K562 (cell line): ENCODE measurements around the gene UFC1. TPM values are rescaled to one million over a fixed set of nuclear protein-coding genes. Genes with fewer than 3 reads are reported as not detected.

Experiments used
- CCAR2 ChIP-seq: fragments of 200-400 bp; formaldehyde crosslinking; IDR thresholded peaks from 2 replicates; pipeline ENCODE4 v1.6.1; 2017; ENCODE audit warnings: mild to moderate bottlenecking, low read depth, low read length
- CCNT2 ChIP-seq: IDR thresholded peaks from 2 replicates; pipeline ENCODE4 v1.6.1; 2011; ENCODE audit warnings: borderline replicate concordance, low read depth, mild to moderate bottlenecking, moderate library complexity, mixed read lengths, low read length; ENCODE audit not compliant: insufficient read length; ENCODE audit errors: extremely low read depth
- GABPB2 ChIP-seq: fragments of 250-450 bp; sonication (Bioruptor Pico); conservative IDR thresholded peaks from 2 replicates; pipeline ENCODE4 v1.5.1; 2021; ENCODE audit warnings: mild to moderate bottlenecking
- GTF2A2 ChIP-seq: IDR thresholded peaks from 2 replicates; pipeline ENCODE4 v1.6.1; 2016; ENCODE audit warnings: mild to moderate bottlenecking, missing genetic modification characterization, missing compliant biosample characterization
- MYC ChIP-seq, 2 experiments: fragments of 250-450 bp in 1 of 2; sonication (Bioruptor Pico) in 1 of 2; IDR thresholded peaks; 2 replicates each; pipeline versions ENCODE4 v1.5.1 to v1.6.1; 2012 to 2021; ENCODE audit warnings: low read depth in 2 of 2, borderline replicate concordance in 1 of 2, improper control_type of control experiment in 1 of 2, low read length in 1 of 2, mild to moderate bottlenecking in 1 of 2, moderate library complexity in 1 of 2
- NCOR1 ChIP-seq: fragments of 450-650 bp; IDR thresholded peaks from 2 replicates; pipeline ENCODE4 v1.6.1; 2016; ENCODE audit warnings: mild to moderate bottlenecking, moderate library complexity
- NFATC3 ChIP-seq: fragments of 450-650 bp; IDR thresholded peaks from 2 replicates; pipeline ENCODE4 v1.6.1; 2017; ENCODE audit warnings: mild to moderate bottlenecking
- NR2C2 ChIP-seq, 2 experiments: fragments of 200-800 bp in 1 of 2; sonication (Bioruptor generic) in 1 of 2; sonication (generic) in 1 of 2; formaldehyde crosslinking in 1 of 2; IDR thresholded peaks; 2 replicates each; pipeline versions ENCODE4 v1.6.1 to v1.8.0; 2016 to 2022; ENCODE audit warnings: mild to moderate bottlenecking in 1 of 2, missing compliant biosample characterization in 1 of 2, missing genetic modification characterization in 1 of 2, missing genetic modification reagents in 1 of 2
- POLR2AphosphoS2 ChIP-seq: IDR thresholded peaks from 2 replicates; pipeline ENCODE4 v1.6.1; 2012; ENCODE audit warnings: low read length, improper control_type of control experiment
- POLR2H ChIP-seq: IDR thresholded peaks from 2 replicates; pipeline ENCODE4 v1.6.1; 2016; ENCODE audit warnings: missing genetic modification characterization, low read depth, mild to moderate bottlenecking, control low read depth, missing compliant biosample characterization, moderate library complexity
- SMAD2 ChIP-seq: fragments of 150-350 bp; IDR thresholded peaks from 2 replicates; pipeline ENCODE4 v1.6.1; 2014; ENCODE audit warnings: low read depth, mild to moderate bottlenecking, low read length
- SMC3 ChIP-seq: conservative IDR thresholded peaks from 2 replicates; pipeline ENCODE4 v1.6.1; 2011; ENCODE audit warnings: low read depth, low read length, improper control_type of control experiment; ENCODE audit not compliant: insufficient read depth
- TEAD1 ChIP-seq, 2 experiments: fragments of 450-650 bp in 1 of 2; sonication (generic) in 1 of 2; formaldehyde crosslinking; IDR thresholded peaks; 2 replicates each; pipeline versions ENCODE4 v1.4.0 to v1.8.0; 2020 to 2022; ENCODE audit warnings: mild to moderate bottlenecking in 2 of 2, missing genetic modification reagents in 1 of 2
- ZNF780A ChIP-seq: fragments of 250-450 bp; sonication (Bioruptor Pico); IDR thresholded peaks from 2 replicates; pipeline ENCODE4 v1.5.0; 2021; ENCODE audit warnings: mild to moderate bottlenecking
- polyA plus RNA-seq, 8 experiments: library from polyadenylated mRNA; depleted of rRNA in 4 of 8; stranded (reverse) in 5 of 8; unstranded in 3 of 8; fragments of >200 nt; fragmentation: Nextera tagmentation in 2 of 8; fragmentation: Illumina TruSeq in 1 of 8; extraction: Ambion mirVana in 2 of 8; extraction: Trizol in 1 of 8; gene quantifications; 2 replicates each; pipeline versions ENCODE4 v1.2.1 to v1.2.3, GENCODE V29; 2011 to 2014; ENCODE audit warnings: inconsistent platforms in 1 of 8, missing spikeins in 1 of 8
- total RNA-seq, 7 experiments: library from RNA; depleted of rRNA in 6 of 7; stranded (reverse); fragments of >200 nt in 6 of 7; fragmentation: Illumina TruSeq in 2 of 7; extraction: Trizol in 2 of 7; gene quantifications; 2 replicates each; pipeline versions ENCODE4 v1.2.1 to v1.2.3, GENCODE V29; 2011 to 2021; ENCODE audit warnings: low replicate concordance in 1 of 7
- TF ChIP-seq, protein P1 (sequence below): fragments of 200-800 bp; sonication (Bioruptor generic); IDR thresholded peaks from 2 replicates; pipeline ENCODE4 v1.6.1; 2017; ENCODE audit warnings: missing genetic modification characterization, missing compliant biosample characterization
- TF ChIP-seq, protein P2 (sequence below): IDR thresholded peaks from 2 replicates; pipeline ENCODE4 v1.6.1; 2014; ENCODE audit warnings: antibody characterized with exemption
- TF ChIP-seq, protein P3 (sequence below): fragments of 250-450 bp; sonication (Bioruptor Pico); IDR thresholded peaks from 2 replicates; pipeline ENCODE4 v1.5.0; 2022; ENCODE audit warnings: mild to moderate bottlenecking

The UFC1 gene
- total and polyA plus RNA-seq, 9 of the 15 experiments (the other 6 are each of a cell fraction or from before 2014, with no cell fraction given) = 92.8 to 220 (median 161) TPM

DNA sequence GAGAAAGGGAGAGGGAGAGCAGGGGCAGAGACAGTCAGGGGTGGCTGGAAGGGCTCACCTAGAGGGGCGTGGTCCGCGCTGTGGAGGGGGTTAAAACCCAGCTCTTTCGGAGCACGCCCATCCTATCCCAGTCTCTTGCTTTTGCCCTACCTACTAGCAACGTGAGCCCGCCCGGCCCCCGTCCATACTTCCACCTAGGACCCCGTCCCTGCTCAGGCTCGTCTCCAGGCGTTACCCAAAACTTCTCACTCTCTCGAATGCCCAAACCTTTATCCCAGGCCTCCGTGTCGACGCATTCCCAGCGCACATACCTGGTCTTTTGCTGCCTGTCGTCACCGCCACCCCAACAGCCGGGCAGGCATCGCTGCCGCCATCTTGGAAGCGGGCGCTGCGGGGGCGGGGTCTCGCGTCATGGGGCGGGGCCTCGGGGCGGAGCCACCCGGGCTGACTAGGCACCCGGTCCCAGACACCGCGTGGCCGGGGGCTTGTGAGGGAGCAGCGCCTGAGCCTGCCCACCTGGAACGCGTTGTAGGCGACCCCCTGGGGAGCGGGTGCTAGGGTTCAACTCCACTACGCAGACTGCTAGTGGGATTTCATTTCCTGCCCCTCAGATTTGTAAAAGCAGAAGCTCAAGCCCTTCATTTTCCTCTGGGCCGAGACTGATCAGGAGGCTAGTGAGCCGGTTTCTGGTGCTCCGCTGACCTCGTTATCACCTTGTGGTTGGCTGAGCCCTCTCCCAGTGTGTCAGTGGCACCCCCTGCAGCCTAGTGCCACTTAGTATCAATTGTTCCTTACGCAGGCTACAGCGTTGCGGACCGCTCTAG, 23.5 kb downstream of the UFC1 start, which contains the start of gene B4GALT3 (continued):
- TF ChIP-seq CCNT2 (peak; percentile 49), NFATC3 (no peak), CCAR2 (no peak), GTF2A2 (tag) (no peak), NR2C2 (CRISPR knock-in tag; IDR thresholded peaks at IDR 0.05) (peak; percentile 47; the same call in 1 of the 2 replicates), NR2C2 (tag; IDR thresholded peaks at IDR 0.05) (peak; percentile 89), TEAD1 (CRISPR knock-in tag; IDR thresholded peaks at IDR 0.05) (peak in 1 of 2 experiments; percentile 62; a peak in 2 of 4 replicates), SMAD2 (no peak), POLR2H (tag) (peak; percentile 88), NCOR1 (peak; percentile 27), GABPB2 (CRISPR knock-in tag) (0 out of 2 replicates have a peak, but pooled peaks have one; percentile 76), SMC3 (peak; percentile 57), POLR2AphosphoS2 (peak; percentile 45; the same call in 1 of the 2 replicates), MYC (IDR thresholded peaks at IDR 0.05; ENCODE audit: low read depth, low read length) (peak; percentile 98), MYC (CRISPR knock-in tag; IDR thresholded peaks at IDR 0.05; ENCODE audit: borderline replicate concordance, low read depth) (peak; percentile 79), ZNF780A (no peak)
- TF ChIP-seq, protein P1, sequence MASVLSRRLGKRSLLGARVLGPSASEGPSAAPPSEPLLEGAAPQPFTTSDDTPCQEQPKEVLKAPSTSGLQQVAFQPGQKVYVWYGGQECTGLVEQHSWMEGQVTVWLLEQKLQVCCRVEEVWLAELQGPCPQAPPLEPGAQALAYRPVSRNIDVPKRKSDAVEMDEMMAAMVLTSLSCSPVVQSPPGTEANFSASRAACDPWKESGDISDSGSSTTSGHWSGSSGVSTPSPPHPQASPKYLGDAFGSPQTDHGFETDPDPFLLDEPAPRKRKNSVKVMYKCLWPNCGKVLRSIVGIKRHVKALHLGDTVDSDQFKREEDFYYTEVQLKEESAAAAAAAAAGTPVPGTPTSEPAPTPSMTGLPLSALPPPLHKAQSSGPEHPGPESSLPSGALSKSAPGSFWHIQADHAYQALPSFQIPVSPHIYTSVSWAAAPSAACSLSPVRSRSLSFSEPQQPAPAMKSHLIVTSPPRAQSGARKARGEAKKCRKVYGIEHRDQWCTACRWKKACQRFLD (CRISPR knock-in tag) = peak; percentile 94
- TF ChIP-seq, protein P2, sequence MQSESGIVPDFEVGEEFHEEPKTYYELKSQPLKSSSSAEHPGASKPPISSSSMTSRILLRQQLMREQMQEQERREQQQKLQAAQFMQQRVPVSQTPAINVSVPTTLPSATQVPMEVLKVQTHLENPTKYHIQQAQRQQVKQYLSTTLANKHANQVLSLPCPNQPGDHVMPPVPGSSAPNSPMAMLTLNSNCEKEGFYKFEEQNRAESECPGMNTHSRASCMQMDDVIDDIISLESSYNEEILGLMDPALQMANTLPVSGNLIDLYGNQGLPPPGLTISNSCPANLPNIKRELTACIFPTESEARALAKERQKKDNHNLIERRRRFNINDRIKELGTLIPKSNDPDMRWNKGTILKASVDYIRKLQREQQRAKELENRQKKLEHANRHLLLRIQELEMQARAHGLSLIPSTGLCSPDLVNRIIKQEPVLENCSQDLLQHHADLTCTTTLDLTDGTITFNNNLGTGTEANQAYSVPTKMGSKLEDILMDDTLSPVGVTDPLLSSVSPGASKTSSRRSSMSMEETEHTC = no peak
- TF ChIP-seq, protein P3, sequence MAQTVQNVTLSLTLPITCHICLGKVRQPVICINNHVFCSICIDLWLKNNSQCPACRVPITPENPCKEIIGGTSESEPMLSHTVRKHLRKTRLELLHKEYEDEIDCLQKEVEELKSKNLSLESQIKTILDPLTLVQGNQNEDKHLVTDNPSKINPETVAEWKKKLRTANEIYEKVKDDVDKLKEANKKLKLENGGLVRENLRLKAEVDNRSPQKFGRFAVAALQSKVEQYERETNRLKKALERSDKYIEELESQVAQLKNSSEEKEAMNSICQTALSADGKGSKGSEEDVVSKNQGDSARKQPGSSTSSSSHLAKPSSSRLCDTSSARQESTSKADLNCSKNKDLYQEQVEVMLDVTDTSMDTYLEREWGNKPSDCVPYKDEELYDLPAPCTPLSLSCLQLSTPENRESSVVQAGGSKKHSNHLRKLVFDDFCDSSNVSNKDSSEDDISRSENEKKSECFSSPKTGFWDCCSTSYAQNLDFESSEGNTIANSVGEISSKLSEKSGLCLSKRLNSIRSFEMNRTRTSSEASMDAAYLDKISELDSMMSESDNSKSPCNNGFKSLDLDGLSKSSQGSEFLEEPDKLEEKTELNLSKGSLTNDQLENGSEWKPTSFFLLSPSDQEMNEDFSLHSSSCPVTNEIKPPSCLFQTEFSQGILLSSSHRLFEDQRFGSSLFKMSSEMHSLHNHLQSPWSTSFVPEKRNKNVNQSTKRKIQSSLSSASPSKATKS (CRISPR knock-in tag) = no peak
